Activated CD4-positive, alpha-beta T cell treated with anti-CD3 and anti-CD28 coated beads for 24 hours (primary cell): Measurements from ENCODE around the gene LRAT.
"Not testable (repeated sequence)": the region's sequence is repeated elsewhere in the genome, so short reads cannot be mapped to it uniquely, and the experiment has no call there.

Source experiments
- DNase-seq, 2 donors: peaks; one replicate each; pipeline ENCODE4 v3.0.0-alpha.2; 2020; ENCODE audit warnings: low read depth in 2 of 2

The LRAT gene

DNA sequence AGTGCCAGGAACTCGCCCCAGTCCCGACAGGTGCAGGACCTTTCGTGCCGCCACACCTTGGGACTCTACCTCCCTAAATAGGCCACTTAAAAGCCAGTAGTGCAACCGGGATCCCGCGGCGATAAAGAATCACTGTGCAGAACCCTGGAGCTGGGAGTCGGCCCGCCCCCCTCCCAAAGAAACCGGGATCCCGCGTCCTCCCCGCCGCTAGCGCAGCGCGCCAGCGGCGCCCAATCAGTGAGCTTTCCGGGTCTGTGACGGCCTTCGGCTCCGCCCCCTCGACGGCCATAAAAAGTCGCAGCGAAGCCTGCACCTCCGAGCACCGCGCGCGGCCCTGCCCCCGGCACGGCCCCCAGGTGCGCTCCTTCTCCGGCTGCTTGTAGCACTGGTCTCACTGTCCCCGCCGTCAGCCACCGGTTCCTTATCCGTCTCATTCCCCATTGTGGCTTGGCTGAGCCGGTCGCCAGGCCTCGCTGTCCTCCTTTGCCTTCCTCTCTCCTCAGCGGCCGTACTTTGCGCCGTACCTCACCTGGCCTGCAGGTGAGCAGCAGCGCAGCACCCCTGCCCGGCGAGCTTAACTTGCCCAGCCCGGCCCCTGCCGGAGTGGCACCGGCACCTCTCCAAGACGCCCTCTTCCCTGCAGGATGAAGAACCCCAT is at the start of gene LRAT:
Gene LRAT, plus strand, starts transcription at position 318 of the 658 bp plus-strand sequence. Its CDS starts 327 bp downstream, at position 645.
- peak in 1 of 2 donors; percentile 26 for DNase-seq

DNA sequence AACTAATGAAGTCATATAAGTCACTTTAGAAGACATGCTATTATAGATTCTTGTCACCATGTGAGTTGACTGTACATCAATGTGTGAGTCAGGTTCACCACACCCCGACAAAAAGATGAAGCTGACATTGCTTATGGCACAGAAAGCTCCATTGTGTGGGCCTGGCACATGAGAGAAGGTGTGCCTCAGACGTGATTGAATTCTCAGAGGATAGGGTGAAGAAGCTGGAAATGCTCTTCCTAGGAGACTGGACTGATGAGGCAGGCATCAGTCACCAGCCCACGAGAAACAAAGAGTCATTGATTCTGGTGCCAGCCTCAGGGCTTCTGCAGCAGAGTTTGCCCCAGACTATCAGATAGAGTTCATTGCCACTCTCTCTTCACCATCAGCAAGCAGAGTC is 35.9 kb upstream of the LRAT start:
- no peak for DNase-seq

DNA sequence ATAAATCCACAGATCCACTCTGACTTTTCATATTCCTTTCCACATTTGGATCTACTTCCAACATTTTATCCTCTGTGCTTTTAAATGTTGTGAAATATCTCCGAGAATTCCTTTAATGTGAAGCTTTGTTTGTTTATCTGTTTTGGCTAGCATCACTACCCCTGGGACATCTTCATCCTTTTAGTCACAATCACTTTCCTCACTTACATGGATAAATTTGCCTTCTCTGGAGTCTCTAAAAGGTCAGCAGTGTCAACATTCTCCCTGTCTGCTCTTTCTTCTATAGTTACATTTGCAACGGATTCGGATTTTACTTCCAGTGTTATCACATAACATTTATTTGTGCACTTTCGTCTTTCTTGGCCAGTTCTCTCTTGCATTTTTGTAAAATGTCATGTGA is 34.2 kb upstream of the LRAT start:
- DNase-seq = no peak

DNA sequence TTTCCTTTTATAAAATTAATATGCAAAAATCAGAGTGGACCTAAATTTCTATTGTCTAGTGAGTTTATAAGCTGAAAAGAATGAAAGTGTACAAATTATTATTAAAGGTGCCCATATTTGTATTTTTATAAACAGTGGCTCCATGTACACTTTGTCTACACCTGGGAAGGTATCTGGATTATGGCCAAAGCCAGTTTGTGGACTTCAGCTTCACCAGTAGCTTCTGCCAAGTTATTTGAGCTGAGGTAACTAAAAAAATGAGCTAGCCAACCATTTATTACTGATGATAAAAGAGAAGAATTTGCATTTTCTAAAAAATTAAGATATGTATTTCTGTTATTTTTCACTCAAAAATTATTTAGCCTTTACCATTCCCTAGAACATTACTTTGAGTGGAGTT is 32.3 kb upstream of the LRAT start:
- DNase-seq = no peak

GRCh38 chr4:154714339-154715040 is 29.3 kb upstream of the LRAT start:
- DNase-seq = no peak

- no peak for DNase-seq
Observed at GRCh38 chr4:154719087-154719486, 24.7 kb upstream of the LRAT start.

DNA sequence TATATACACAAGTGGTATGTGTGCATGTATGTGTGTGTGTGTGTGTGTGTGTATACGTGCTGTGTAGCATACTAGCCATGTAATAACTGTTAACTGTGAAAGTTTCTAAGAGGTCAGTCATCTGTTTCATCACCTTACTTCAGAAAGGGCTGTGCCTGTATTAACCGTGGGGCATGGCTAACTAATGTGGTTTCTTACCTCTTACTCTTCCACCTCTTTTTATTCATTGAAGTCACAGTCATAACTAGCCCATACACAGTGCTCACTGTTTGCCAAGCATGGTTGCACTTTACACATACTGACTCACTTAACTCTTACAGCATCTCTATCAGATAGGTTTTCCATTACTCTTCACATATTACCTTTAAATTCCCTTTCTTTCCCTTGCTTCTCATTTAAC is 23.7 kb upstream of the LRAT start:
- DNase-seq = no peak

- no peak for DNase-seq
Observed at GRCh38 chr4:154720618-154721267, 23.1 kb upstream of the LRAT start.

GRCh38 chr4:154722262-154722661 is 21.5 kb upstream of the LRAT start:
- no peak for DNase-seq

DNA sequence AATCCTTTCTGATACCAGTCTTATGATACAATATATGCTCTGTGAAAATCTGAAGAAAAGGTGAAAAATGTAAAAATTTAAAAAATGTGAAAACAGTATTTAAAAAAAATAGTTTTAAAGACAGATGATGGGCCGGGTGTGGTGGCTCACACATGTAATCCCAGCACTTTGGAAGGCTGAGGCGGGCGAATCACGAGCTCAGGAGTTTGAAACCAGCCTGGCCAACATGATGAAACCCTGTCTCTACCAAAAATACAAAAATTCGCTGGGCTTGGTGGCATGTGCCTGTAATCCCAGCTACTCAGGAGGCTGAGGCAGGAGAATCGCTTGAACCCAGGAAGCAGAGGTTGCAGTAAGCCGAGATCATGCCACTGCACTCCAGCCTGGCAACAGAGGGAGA is 20.2 kb upstream of the LRAT start:
- not testable (repeated sequence) for DNase-seq

DNA sequence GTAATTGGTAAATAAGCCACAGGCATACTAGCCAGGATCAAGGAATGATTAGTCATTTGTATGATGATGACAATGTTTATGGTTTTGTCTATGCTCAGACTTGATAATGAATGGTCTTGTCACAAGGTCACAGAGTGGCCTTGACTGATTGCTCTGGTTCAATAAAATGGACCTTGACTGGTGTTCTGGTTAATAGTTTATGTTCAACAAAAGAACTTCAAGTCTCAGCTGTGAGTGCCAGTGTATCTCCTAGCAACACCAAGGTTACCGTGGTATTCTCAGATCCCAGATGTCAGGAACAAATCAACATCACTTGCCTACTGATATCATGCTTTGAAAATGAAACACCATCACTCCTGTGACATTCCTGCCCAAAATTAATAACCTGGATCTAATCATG is 16.3 kb upstream of the LRAT start:
- DNase-seq = no peak

DNA sequence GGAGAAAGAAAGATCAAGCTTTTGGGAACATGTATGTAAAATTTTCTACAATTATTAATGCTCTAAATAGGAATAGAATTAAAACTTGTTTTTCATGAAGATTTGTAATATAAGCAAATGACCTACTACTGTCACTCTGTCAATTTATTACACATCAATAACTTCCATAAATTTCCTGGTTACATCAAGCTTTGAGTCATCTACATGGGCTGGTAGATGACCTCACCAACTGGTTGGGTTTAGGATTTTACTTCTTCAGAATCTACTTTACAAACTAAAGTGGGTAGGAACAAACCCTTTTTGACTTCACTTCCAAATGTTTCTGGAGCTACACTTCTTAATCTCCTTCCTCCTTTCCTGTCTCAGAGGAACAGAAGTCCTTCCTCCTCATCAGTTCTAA is 12.0 kb upstream of the LRAT start:
- DNase-seq = no peak

DNA sequence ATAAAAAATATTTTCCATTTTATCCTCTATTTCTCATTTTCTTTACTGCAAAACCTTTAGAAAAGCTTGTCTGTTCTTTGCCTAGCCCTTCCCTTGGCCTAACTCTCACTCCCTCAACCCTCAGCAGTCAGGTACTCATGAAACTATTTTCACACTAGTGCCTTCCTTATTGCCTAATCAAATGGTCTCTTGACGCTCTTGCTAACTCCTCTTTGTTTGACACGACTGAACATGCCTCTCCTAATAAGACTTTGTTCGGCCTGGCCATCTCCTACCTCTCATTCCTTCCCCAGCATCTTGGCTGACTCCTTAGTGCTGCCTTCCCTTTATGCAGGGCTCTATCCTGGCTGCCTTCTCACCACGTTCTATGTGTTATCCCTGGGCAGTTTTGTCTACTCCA is 11.1 kb upstream of the LRAT start:
- DNase-seq = no peak

GRCh38 chr4:154736770-154737169 is 7.0 kb upstream of the LRAT start:
- DNase-seq = no peak

DNA sequence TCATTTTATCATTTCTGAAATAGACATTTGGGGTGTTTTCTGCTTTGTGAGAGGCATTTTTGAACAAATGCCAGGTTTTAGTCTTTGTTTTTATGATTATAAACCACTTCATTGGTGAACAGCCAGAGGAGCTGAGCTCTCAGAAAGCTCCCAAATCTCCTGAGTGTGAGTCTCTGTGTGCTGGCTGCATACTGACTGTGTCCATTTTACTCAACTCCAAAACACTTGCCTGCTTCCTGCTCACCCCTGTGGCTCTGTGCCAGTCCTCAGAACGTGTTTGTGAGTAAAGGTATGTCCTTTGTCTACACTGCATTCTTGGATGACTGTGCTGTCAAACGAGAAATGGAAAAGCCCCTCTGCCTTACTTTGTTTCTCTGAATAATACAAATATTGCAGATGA is 5.4 kb upstream of the LRAT start:
- DNase-seq = no peak

GRCh38 chr4:154739111-154739510 is 4.7 kb upstream of the LRAT start:
- no peak for DNase-seq

- DNase-seq = no peak
Observed at GRCh38 chr4:154740462-154740861, 3.3 kb upstream of the LRAT start.

DNA sequence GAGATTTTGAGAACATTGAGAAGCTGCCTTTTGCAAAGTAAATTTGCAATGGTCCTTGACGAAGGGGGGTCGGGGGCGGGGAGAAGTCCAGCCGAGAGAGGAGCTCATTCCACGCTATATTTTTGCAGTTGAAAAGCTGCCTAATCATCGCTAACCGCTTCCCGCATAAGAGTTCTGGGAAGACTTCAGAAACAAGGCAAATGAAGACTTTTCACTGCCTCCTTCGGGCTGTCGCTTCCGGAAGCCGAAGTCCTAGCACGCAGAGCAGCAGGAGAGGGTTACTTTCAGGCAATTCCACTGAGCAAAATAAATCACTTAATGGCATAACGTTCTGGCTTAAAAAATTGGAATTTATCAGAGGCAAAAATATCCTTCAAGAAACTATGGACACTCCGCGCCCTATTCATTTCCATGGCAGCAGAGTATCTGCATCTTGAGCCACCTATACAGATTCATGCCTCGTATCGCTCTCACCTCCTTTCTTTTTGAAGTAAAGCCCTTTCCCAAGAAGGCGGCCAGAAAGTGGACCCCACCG is 2.6 kb upstream of the LRAT start:
- no peak for DNase-seq

DNA sequence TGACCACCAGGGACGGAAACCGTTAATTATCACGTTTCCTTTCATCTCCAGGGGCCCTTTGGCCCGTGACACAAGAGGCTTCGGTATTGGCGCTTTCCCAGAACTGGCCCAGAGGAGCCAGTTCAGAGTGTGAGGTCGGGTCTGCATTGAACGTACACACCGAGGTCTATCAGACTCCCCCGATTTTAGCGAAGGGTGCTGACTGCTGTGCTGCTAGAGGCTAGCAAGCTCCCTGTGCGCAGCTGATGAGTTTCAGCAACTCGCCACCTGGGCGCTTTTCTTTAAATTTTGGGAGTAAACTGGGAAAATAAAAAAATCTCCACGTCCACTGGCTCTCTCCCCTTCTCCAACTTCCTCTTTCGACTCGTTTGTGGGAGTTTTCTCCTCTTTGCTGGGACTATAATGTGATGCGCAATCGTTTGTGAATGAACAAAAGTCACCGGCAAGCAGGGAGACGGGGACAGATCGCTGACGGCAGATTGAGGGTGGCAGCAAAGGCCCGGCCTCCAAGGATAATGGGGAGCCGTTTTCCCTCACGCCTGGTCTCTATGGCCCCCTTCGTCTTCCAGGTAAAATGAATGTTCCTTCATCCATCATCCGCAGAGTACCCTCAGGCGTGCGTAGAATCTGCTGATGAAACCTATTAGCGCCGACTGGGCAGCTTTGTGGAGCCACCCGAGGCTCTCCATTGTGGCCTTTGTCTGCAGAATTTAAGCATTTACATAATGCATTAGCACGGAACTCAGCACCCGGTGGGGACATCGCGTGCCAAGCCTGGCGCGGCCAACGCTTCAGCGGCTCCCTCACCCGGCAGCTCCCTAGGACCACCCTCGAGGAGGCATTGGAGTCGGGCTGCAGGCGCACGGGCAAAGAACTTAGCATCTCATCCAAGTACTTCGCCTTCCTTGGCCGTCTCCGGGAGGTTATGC is 1.6 kb upstream of the LRAT start:
- DNase-seq = no peak

- DNase-seq = no peak
Observed at GRCh38 chr4:154744341-154744926, 634 bp downstream of the LRAT start.

DNA sequence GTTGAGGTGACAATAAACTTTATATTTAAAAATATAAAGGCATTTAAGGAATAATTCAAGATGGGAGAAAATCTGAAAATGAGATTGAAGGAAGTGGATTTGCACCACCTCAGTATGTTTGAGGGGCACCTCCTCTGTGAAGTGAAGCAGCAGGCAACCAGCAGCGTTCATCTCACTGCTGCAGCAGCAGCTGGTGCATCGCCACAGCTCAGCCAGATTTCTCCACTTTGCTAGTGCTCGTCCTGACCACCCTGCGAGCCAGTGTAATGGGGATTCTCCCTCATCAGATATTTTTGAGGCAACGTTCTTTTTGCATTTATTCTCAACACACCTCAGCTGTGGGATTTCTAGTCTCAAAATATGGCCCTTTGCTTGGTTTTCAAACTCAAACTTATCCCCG is 13.9 kb downstream of the LRAT start:
- no peak for DNase-seq
